Esophagus squamous epithelium (tissue), 5 donors: ENCODE results near the gene TRMT44. TPM values are rescaled to one million over a fixed set of nuclear protein-coding genes. Genes with fewer than 3 reads are reported as not detected.

Experiments used
- DNase-seq: peaks from one replicate; lab custom pipeline; 2025; lab: John Stamatoyannopoulos, UW
- H3K27ac ChIP-seq, 4 donors: fragments of 200-600 bp; sonication (generic); one replicate each; pipeline ENCODE4 v1.5.1; 2016 to 2019; ENCODE audit warnings: mild to moderate bottlenecking in 1 of 4
- H3K27me3 ChIP-seq, 4 donors: fragments of 200-600 bp; sonication (generic); 1 replicate in 3 of 4; 2 replicates in 1 of 4; pipeline versions ENCODE4 v1.5.1 to v1.6.0; 2017 to 2021; ENCODE audit warnings: antibody characterized with exemption in 1 of 4
- H3K36me3 ChIP-seq, 3 donors: fragments of 200-600 bp; sonication (generic); one replicate each; pipeline ENCODE4 v1.5.1; 2016 to 2019
- H3K4me1 ChIP-seq, 3 donors: fragments of 200-600 bp; sonication (generic); one replicate each; pipeline ENCODE4 v1.5.1; 2017 to 2019
- H3K4me3 ChIP-seq, 4 donors: fragments of 200-600 bp; sonication (generic); 1 replicate in 3 of 4; 2 replicates in 1 of 4; pipeline ENCODE4 v1.5.1; 2016 to 2019; ENCODE audit warnings: mild to moderate bottlenecking in 2 of 4, moderate library complexity in 1 of 4
- H3K9me3 ChIP-seq, 3 donors: fragments of 200-600 bp; sonication (generic); one replicate each; pipeline ENCODE4 v1.5.1; 2016 to 2019
- POLR2A ChIP-seq, 4 donors: fragments of 450-650 bp; IDR thresholded peaks; one replicate each; pipeline ENCODE4 v1.6.1; 2017; ENCODE audit warnings: antibody characterized with exemption in 4 of 4, mild to moderate bottlenecking in 4 of 4, moderate library complexity in 3 of 4
- WGBS, 2 donors: methylation state at CpG; one replicate each; pipeline ENCODE4 v1.1.5; 2018; 5-methylcytosine and 5-hydroxymethylcytosine counted together
- intact Hi-C: fragments of 100-400 bp; cut with DNase I; formaldehyde crosslinking; loops from one replicate; pipeline ENCODE4 v1.15.0; 2022
- total RNA-seq, 4 donors: library from RNA; depleted of rRNA; stranded (reverse); fragments of >200 nt; gene quantifications; one replicate each; pipeline ENCODE4 v1.1.0, GENCODE V29; 2016
- TF ChIP-seq, protein P1 (sequence below), 6 experiments: fragments of 450-650 bp in 4 of 6; fragments of 200-600 bp in 2 of 6; sonication (generic) in 2 of 6; IDR thresholded peaks; one replicate each; pipeline ENCODE4 v1.5.1; 2016 to 2019; ENCODE audit warnings: antibody characterized with exemption in 6 of 6, mild to moderate bottlenecking in 4 of 6, moderate library complexity in 4 of 6
- donor health status: DM: yes; HTN: yes; CAD: no.

The TRMT44 gene
- total RNA-seq, 4 donors from 2014 or later = 26.8 to 31.7 (median 28.8) TPM

DNA sequence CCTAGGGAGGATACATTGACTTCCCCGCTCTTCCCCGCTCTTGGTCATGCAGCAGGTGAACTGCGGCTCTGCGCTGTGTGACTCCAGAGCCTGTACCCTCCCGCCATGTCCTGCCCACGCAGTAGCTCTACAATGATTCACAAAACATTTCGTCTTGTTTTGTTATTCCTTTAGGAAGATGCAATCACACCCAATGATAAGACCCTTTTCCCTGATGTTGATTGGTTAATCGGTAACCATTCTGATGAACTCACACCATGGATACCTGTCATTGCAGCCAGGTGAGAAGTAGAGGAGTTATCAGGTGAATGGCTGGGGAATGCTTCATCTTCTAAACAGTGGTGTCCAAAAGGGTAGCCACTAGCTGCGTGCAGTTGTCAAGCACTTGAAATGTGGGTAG lies 23.2 kb downstream of the TRMT44 start:
- no peak for DNase-seq
- Histone ChIP-seq H3K36me3 (peaks cover 15 to 99% (median 17%) of the 10 kb centered on the region in 3 donors), H3K27ac (no peak overlapping the region), H3K9me3 (no peaks in the 10 kb centered on the region), H3K27me3 (no peaks in the 10 kb centered on the region), H3K4me1 (peaks cover 0 to 6% (median 0%) of the 10 kb centered on the region in 3 donors), H3K4me3 (no peak overlapping the region)
- no peak for TF ChIP-seq POLR2A (IDR thresholded peaks at IDR 0.05)
- TF ChIP-seq, protein P1, sequence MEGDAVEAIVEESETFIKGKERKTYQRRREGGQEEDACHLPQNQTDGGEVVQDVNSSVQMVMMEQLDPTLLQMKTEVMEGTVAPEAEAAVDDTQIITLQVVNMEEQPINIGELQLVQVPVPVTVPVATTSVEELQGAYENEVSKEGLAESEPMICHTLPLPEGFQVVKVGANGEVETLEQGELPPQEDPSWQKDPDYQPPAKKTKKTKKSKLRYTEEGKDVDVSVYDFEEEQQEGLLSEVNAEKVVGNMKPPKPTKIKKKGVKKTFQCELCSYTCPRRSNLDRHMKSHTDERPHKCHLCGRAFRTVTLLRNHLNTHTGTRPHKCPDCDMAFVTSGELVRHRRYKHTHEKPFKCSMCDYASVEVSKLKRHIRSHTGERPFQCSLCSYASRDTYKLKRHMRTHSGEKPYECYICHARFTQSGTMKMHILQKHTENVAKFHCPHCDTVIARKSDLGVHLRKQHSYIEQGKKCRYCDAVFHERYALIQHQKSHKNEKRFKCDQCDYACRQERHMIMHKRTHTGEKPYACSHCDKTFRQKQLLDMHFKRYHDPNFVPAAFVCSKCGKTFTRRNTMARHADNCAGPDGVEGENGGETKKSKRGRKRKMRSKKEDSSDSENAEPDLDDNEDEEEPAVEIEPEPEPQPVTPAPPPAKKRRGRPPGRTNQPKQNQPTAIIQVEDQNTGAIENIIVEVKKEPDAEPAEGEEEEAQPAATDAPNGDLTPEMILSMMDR (IDR thresholded peaks at IDR 0.05) = no peak
- 93 to 95% methylated on average over 9 of the region's 9 CpGs for WGBS, 2 donors
- intact Hi-C loops = no loop called here

DNA sequence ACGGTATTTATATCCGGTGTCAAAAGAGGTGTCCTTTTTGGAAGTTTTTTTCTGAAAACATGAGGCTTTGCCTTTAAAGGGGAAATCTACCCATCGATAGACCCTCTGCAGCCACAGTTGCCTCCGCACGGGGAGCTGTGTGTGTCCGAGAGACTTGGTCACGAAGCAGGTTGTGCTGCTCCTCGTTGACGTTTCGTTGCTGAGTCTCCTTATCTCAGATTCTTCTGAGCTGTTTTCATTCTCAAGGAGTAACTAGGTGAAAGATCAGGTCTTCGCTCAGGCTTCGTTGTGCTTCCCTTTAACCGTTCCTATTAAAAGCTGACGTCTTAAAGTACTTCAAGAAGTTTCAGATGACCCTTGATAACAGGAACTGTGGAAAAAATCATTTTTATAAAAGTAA lies 23.8 kb downstream of the TRMT44 start:
- 89 to 95% methylated on average over 14 of the region's 14 CpGs for WGBS, 2 donors
- TF ChIP-seq, protein P1 (IDR thresholded peaks at IDR 0.05) = no peak
- TF ChIP-seq POLR2A (IDR thresholded peaks at IDR 0.05) = no peak
- no peak overlapping the region for H3K27ac ChIP-seq
- intact Hi-C loops = no loop called here
- H3K27me3 ChIP-seq = no peaks in the 10 kb centered on the region
- H3K36me3 ChIP-seq = peaks cover 15 to 99% (median 22%) of the 10 kb centered on the region in 3 donors
- no peaks in the 10 kb centered on the region for H3K9me3 ChIP-seq
- no peak for DNase-seq
- no peak overlapping the region for H3K4me3 ChIP-seq
- H3K4me1 ChIP-seq = peaks cover 0 to 6% (median 0%) of the 10 kb centered on the region in 3 donors

- intact Hi-C loops = no loop called here
- no peak for DNase-seq
These were observed 25.3 kb downstream of the TRMT44 start for GRCh38 chr4:8465615-8466611.

GRCh38 chr4:8467016-8467415 lies 26.4 kb downstream of the TRMT44 start:
- no peak for DNase-seq
- Histone ChIP-seq H3K9me3 (no peaks in the 10 kb centered on the region), H3K27me3 (no peaks in the 10 kb centered on the region), H3K27ac (no peak overlapping the region), H3K4me1 (peaks cover 0 to 6% (median under 1%) of the 10 kb centered on the region in 3 donors), H3K36me3 (peaks cover 15 to 95% (median 27%) of the 10 kb centered on the region in 3 donors), H3K4me3 (no peak overlapping the region)
- intact Hi-C loops = no loop called here
- TF ChIP-seq POLR2A (IDR thresholded peaks at IDR 0.05) = no peak
- TF ChIP-seq, protein P1 (IDR thresholded peaks at IDR 0.05) = no peak
- WGBS, 2 donors = 93 to 97% methylated on average over 9 to 14 of the region's 18 CpGs

More at GRCh38 chr4:8465615-8466611, 25.3 kb downstream of the TRMT44 start:
- H3K36me3 ChIP-seq = peaks cover 15 to 99% (median 27%) of the 10 kb centered on the region in 3 donors
- no peak overlapping the region for H3K27ac ChIP-seq
- TF ChIP-seq, protein P1 (IDR thresholded peaks at IDR 0.05) = no peak
- TF ChIP-seq POLR2A (IDR thresholded peaks at IDR 0.05) = no peak
- no peaks in the 10 kb centered on the region for H3K9me3 ChIP-seq
- H3K4me3 ChIP-seq = no peak overlapping the region
- no peaks in the 10 kb centered on the region for H3K27me3 ChIP-seq
- 73 to 91% methylated on average over 14 to 16 of the region's 31 CpGs for WGBS, 2 donors
- H3K4me1 ChIP-seq = no peaks in the 10 kb centered on the region
